Measurements from ENCODE around the gene BAHCC1. TPM values are rescaled to one million over a fixed set of nuclear protein-coding genes. Genes with fewer than 3 reads are reported as not detected.
"Not testable (repeated sequence)": the region's sequence is repeated elsewhere in the genome, so short reads cannot be mapped to it uniquely, and the experiment has no call there.

Gene BAHCC1
- 4.4 and 11.9 TPM in 2 replicates for total RNA-seq (2014; rRNA removed; shearing (Covaris generic); ENCODE audit: low replicate concordance)

DNA sequence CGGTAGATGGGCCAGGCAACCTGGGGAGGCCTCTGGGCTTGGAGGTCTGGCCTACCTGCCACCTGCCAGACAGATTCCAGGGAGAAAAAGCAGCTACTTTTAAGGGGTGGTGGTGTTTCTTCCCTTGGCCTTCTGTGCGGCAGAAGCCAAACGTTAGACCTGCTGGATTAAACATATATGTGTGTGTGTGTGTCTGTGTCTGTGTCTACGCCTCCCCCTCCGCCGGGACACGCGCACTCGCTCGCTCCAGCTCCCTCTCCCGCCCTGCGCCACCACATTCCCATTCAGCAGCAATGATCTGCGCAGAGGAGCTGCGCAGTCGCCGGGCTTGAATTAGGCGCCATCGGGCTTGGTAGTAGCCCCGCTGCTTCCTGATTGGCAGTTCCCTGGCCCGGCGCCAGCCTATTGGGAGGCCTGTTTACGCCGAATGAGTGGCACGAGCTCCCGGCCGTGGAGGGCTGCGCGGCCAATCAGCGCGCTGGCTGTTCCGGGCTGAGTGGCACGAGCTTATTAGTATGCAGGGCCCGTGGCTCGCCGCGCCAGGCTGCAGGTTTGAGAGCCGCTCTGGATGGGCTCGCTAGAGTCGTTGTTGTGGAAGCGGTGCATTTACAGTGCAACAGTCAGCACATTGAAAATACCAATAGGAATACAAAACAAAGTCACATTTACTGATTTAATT is at the start of gene BAHCC1:
TSS of gene BAHCC1 (plus strand) at position 537 of the 679 bp plus-strand sequence. CDS start 4,283 bp downstream, outside the sequence.
- peak; percentile 100 for DNase-seq (ENCODE audit: low read depth)
- in situ Hi-C loops (cut with HindIII; ENCODE audit: low pct_unique_long_range_greater_than_20kb, low sequenced_read_pairs), result no loop called here

DNA sequence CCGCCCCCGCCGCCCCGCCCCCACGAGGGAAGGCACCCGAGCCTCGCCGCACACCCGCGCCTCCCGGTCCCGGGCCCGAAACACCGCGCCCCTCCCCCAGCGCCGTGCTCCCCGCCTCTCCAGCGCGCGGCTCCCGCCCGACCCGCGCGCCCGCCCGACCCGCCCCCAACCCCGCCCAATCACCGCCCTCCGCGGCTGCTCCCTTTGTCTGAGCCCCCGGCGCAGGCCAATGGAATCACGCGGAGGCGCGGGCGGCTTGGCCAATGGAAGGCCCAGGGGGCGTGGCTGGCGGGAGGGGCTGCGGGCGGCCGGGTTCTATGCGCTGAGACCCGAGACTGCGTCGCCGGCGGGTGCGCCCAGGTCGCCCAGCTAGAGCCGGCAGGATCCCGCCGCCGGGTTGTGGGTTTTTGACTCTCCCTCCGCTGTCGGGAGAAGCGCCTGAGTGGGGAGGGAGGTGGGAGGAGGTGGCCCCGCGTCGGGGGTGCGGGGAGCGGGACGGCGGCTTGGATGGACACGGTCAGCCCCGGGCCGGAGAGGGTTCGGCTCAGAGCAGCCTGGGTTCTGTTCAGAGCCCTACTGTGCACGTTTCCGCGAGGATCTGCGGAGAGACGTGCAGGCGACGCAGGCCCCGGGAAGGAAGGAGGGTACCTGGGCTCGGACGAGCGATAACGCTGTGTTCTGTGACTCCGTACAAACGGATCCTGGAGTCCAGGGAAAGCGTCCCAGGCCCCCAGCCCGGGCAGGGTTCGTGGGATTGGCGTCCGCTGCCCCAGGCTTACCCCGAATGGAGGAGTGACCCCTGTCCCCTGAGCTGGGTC is 49.0 kb upstream of the BAHCC1 start:
- DNase-seq (ENCODE audit: low read depth), result peak; percentile 87
- in situ Hi-C loops (cut with HindIII; ENCODE audit: low pct_unique_long_range_greater_than_20kb, low sequenced_read_pairs), result no loop called here

DNA sequence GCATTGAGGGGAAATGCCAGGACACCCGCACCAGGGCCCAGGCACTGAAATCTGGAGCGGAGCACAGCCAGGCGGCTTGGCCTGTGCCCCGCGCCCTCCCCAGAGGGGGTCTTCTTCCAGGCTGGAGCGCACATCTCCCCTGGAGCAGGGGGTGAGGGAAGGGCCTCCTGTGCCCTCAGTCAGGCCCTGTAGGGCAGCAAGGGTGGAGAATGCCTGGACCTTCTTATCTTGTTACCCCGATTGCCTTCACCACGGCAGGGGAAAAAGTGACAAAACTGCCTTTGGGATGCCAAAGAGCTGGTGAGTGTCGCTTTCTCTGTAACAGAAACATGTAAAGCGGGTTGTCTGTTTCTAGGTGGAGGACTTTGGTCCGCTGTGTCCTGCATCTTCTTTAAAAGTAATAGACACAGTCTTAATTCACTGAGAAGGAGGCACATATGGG is 48.3 kb upstream of the BAHCC1 start:
- in situ Hi-C loops (cut with HindIII; ENCODE audit: low pct_unique_long_range_greater_than_20kb, low sequenced_read_pairs), result no loop called here
- DNase-seq (ENCODE audit: low read depth), result no peak

DNA sequence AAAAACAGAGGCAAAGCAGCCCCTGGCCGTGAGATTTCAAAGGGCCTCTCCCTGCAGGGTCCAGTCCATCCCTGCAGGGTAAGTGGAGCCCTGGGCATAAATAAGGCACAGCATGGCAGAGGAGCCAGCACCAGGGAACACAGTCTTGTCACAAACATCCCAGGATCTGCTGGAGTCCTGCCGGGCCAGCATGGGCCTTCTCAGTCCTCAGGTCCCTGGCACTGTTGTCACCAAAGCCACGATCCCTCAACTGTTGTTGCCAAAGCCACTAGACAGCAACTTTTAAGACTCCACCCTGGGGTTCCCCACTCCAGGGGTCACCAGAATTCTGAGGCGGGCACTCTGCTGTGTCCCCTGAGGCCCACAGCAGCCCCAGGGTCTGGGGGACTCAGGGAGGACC is 47.8 kb upstream of the BAHCC1 start:
- in situ Hi-C loops (cut with HindIII; ENCODE audit: low pct_unique_long_range_greater_than_20kb, low sequenced_read_pairs), result no loop called here
- no peak for DNase-seq (ENCODE audit: low read depth)

DNA sequence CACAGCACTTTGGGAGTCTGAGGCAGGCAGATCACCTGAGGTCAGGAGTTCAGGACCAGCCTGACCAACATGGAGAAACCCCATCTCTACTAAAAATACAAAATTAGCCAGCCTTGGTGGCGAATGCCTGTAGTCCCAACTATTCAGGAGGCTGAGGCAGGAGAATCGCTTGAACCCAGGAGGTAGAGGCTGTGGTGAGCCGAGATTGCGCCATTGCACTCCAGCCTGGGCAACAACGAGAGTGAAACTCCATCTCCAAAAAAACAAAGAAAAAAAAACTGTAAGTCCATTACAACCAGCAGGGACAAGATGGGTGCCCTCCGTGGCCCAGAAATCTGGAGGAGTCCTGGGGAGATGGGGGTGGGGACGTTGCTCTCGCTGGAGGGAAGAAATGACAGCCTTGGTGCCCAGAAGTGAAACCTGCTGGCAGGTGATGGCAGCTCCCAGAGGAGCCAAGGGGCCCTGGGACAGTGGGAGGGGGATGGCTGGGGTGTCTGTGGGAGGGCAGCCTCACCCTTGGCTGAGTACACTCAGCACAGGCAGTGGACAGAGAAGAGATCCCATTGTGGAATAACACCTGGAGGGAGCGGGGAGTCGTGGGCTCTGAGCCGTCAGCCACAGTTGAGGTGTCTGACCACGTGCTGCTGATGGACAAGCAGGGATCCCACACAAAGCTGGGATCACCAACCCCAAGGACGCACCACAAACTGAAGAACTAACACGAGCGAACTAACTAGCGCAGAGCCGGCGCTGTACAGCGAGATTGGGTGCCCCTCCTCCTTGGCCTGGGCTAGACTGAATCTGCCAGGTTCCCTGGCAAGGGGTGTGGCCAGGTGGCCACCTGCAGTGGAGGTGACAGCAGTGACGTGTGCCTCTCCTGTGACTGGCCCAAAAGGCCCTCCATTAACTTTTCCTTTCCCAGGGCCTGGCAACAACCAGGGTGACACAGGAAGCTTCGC is 46.9 kb upstream of the BAHCC1 start:
- in situ Hi-C loops (cut with HindIII; ENCODE audit: low pct_unique_long_range_greater_than_20kb, low sequenced_read_pairs), result no loop called here
- DNase-seq (ENCODE audit: low read depth), result no peak

GRCh38 chr17:81349397-81350319 is 45.6 kb upstream of the BAHCC1 start:
- in situ Hi-C loops (cut with HindIII; ENCODE audit: low pct_unique_long_range_greater_than_20kb, low sequenced_read_pairs), result no loop called here
- DNase-seq (ENCODE audit: low read depth), result no peak

DNA sequence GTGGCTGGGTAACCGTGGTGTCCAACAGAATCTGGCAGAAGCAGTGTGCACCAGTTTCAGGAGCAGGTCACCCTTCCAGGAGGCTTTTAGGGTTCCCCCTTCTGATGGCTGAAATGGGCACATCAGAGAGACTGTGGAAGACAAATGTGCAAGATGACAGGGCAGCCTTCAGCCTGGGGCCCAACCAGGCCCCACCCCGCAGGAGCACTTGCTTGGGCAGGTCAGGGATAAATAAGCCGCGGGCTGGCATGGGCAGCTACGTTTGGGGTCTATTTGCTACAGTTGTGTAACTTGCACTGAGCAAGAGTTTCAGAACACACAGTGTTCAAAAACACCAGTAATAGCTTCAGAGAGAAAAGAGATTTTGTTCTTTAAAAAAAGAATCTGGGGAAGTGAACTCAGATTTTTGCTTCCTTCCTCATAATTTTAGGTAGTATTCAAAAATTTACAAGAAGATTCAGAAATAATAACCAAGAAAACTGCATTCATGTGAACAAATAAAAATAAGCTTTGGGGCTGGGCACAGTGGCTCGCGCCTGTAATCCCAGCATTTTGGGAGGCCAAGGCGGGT is 44.9 kb upstream of the BAHCC1 start:
- DNase-seq (ENCODE audit: low read depth), result no peak
- in situ Hi-C loops (cut with HindIII; ENCODE audit: low pct_unique_long_range_greater_than_20kb, low sequenced_read_pairs), result no loop called here

- DNase-seq (ENCODE audit: low read depth); in situ Hi-C loops (cut with HindIII; ENCODE audit: low pct_unique_long_range_greater_than_20kb, low sequenced_read_pairs): not testable (repeated sequence)
Observed at GRCh38 chr17:81351329-81352052, 43.8 kb upstream of the BAHCC1 start.

- DNase-seq (ENCODE audit: low read depth); in situ Hi-C loops (cut with HindIII; ENCODE audit: low pct_unique_long_range_greater_than_20kb, low sequenced_read_pairs): not testable (repeated sequence)
Observed at GRCh38 chr17:81352056-81352455, 43.2 kb upstream of the BAHCC1 start.

DNA sequence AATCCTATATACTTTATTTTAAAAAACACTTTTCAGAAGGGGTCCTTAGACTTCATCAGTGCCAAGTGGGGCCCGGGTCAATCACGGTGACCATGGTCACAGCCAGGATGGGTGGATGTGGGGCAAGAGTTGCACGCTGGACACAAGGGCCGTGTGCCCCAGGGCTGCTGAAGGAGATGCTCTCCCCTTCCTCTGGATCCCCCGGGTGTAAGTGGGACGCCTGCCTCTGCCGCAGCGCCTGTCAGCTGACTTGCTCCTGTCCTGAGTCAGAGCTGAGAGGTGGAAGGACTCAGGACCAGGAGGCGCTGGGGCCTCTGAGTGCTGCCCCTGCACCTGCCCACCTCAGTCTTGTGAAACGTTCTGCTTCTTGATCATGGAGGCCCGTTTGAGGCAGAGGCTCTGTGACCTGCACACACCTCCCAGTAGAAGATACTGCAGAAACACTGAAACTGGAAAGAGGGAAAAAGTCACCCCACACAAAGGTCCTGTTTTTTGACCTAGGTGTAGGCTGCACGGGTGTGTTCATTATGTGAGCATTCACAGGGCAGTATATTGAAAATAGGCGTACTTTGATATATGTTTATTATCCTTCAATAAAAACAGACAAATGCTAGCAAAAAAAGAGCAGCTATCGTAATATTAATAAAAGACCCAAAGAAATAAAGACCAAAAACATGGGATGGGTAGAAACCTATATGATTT is 40.9 kb upstream of the BAHCC1 start:
- no peak for DNase-seq (ENCODE audit: low read depth)
- in situ Hi-C loops (cut with HindIII; ENCODE audit: low pct_unique_long_range_greater_than_20kb, low sequenced_read_pairs), result no loop called here

DNA sequence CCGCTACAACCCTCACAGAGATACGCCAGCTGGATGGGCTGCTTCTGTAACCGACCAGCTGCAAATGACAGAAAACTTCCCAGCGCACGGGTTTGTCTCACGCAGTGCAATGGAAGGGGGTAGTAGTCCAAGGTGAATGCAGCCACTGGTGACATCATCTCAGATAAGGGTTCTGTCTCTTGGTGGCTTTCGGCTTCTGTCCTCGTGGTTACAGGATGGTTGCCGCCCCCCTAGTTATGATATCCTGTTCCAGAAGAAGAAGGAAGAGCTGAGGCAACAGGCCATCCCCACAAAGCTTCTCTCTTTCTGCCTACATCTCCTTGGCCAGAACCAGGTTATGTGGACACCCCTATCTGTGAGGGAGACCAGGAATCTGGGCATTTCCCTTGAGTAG is 40.3 kb upstream of the BAHCC1 start:
- no peak for DNase-seq (ENCODE audit: low read depth)
- in situ Hi-C loops (cut with HindIII; ENCODE audit: low pct_unique_long_range_greater_than_20kb, low sequenced_read_pairs), result no loop called here

GRCh38 chr17:81359218-81359617 is 36.0 kb upstream of the BAHCC1 start:
- in situ Hi-C loops (cut with HindIII; ENCODE audit: low pct_unique_long_range_greater_than_20kb, low sequenced_read_pairs), result no loop called here
- DNase-seq (ENCODE audit: low read depth), result no peak

DNA sequence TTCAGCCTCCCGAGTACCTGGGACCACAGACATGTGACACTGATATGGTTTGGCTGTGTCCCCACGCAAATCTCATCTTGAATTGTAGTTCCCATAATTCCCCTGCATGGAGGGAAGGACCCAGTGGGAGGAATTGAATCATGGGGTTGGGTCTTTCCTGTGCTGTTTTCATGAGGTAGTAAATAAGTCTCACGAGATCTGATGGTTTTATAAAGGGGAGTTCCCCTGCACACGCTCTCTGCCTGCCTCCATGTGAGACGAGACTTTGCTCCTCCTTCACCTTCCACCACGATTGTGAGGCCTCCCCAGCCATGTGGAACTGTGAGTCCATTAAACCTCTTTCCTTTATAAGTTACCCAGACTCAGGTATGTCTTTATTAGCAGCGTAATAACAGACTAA is 33.3 kb upstream of the BAHCC1 start:
- DNase-seq (ENCODE audit: low read depth); in situ Hi-C loops (cut with HindIII; ENCODE audit: low pct_unique_long_range_greater_than_20kb, low sequenced_read_pairs): not testable (repeated sequence)

DNA sequence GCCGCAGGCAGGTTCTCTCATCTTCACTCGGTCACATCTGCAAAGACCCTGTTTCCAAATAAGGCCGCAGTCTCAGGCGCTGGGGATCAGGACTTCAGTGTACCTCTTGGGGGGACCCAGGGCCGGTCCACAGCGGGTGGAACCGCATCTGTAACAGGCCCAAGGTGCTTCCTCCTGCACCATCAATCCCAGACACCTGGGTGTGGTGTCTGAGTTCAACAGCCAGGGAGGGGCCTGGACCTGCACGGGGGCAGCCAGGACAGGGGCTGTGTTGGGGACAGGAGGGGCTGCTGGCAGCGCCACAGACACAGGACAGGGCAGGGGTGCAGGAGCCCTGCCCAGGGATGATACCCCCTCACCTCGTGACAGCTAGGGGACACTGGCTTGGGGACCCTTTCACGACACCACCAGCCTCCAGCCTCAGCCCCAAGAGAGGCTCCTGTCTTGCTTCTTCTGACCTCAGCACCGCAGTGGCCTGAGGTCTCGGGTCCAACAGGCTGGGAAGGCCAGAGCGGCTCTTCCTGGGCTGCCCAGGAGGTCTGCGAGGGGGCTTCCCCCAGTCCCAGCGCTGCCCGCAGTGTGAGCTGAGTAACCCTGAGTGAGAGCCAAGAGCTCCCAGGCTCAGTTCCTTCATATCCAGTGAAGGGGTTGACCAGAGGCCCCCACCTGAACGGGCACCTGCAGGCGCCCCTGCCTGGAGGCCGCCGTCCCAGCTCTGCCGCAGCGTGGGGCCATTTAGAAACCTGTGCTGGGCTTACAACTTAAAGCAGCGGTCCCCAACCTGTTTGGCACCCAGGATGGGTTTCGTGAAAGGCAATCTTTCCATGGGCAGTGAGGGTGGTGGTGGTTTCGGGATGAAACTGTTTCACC is 30.7 kb upstream of the BAHCC1 start:
- in situ Hi-C loops (cut with HindIII; ENCODE audit: low pct_unique_long_range_greater_than_20kb, low sequenced_read_pairs), result no loop called here
- no peak for DNase-seq (ENCODE audit: low read depth)

GRCh38 chr17:81365148-81365600 is 30.1 kb upstream of the BAHCC1 start:
- in situ Hi-C loops (cut with HindIII; ENCODE audit: low pct_unique_long_range_greater_than_20kb, low sequenced_read_pairs), result no loop called here
- DNase-seq (ENCODE audit: low read depth), result peak; percentile 81

Measured in Caki2 (cell line).